H9 (cell line): ENCODE measurements around the gene RHOA. TPM values are rescaled to one million over a fixed set of nuclear protein-coding genes. Genes with fewer than 3 reads are reported as not detected.

Source experiments
- DNase-seq: peaks from one replicate; pipeline ENCODE4 v3.0.0-alpha.2; 2017
- H2AFZ ChIP-seq: one replicate; pipeline ENCODE4 v1.6.1; 2013; ENCODE audit warnings: mild to moderate bottlenecking, low read length, control low read depth, moderate library complexity
- H2AK5ac ChIP-seq: 2 replicates; pipeline ENCODE4 v1.6.1; 2013; ENCODE audit warnings: low read length, control low read depth, mixed read lengths; ENCODE audit not compliant: insufficient read length
- H2BK120ac ChIP-seq: one replicate; pipeline ENCODE4 v1.6.1; 2013; ENCODE audit warnings: low read depth, mild to moderate bottlenecking, low read length, control low read depth, inconsistent platforms; ENCODE audit not compliant: poor library complexity, severe bottlenecking
- H2BK12ac ChIP-seq: 2 replicates; pipeline ENCODE4 v1.6.1; 2013; ENCODE audit warnings: low read length, control low read depth, mixed read lengths, low read depth; ENCODE audit not compliant: insufficient read length
- H2BK15ac ChIP-seq: 2 replicates; pipeline ENCODE4 v1.6.1; 2013; ENCODE audit warnings: low read depth, low read length, control low read depth
- H2BK20ac ChIP-seq: one replicate; pipeline ENCODE4 v1.6.1; 2013; ENCODE audit warnings: low read depth, mild to moderate bottlenecking, low read length, control low read depth, inconsistent platforms; ENCODE audit not compliant: poor library complexity, severe bottlenecking
- H2BK5ac ChIP-seq: 2 replicates; pipeline ENCODE4 v1.6.1; 2013; ENCODE audit warnings: low read length, control low read depth, mixed read lengths; ENCODE audit not compliant: insufficient read length
- H3K14ac ChIP-seq: 2 replicates; pipeline ENCODE4 v1.6.1; 2013; ENCODE audit warnings: low read length, control low read depth; ENCODE audit not compliant: insufficient read depth
- H3K18ac ChIP-seq: 2 replicates; pipeline ENCODE4 v1.6.1; 2013; ENCODE audit warnings: low read depth, mild to moderate bottlenecking, mixed read lengths, low read length, control low read depth; ENCODE audit not compliant: insufficient read length
- H3K23ac ChIP-seq: 2 replicates; pipeline ENCODE4 v1.6.1; 2013; ENCODE audit warnings: low read length, control low read depth, mixed read lengths, low read depth; ENCODE audit not compliant: insufficient read length
- H3K23me2 ChIP-seq: 2 replicates; pipeline ENCODE4 v1.6.1; 2013; ENCODE audit warnings: low read depth, mild to moderate bottlenecking, mixed read lengths, low read length, control low read depth; ENCODE audit not compliant: insufficient read length, poor library complexity, severe bottlenecking
- H3K27ac ChIP-seq: 2 replicates; pipeline ENCODE4 v1.5.1; 2013; ENCODE audit warnings: low read length, control low read depth, mixed read lengths, low read depth; ENCODE audit not compliant: insufficient read length
- H3K27me3 ChIP-seq: 2 replicates; pipeline ENCODE4 v1.6.1; 2013; ENCODE audit warnings: low read length, control low read depth, inconsistent platforms; ENCODE audit not compliant: insufficient read depth
- H3K4ac ChIP-seq: 2 replicates; pipeline ENCODE4 v1.6.1; 2013; ENCODE audit warnings: low read depth, mild to moderate bottlenecking, control low read depth, inconsistent platforms, low read length, moderate library complexity
- H3K4me1 ChIP-seq: 2 replicates; pipeline ENCODE4 v1.6.1; 2013; ENCODE audit warnings: low read length, control low read depth, inconsistent platforms; ENCODE audit not compliant: insufficient read depth
- H3K4me2 ChIP-seq: 2 replicates; pipeline ENCODE4 v1.6.1; 2013; ENCODE audit warnings: low read length, control low read depth, mixed read lengths; ENCODE audit not compliant: insufficient read length, insufficient read depth
- H3K56ac ChIP-seq: 2 replicates; pipeline ENCODE4 v1.6.1; 2013; ENCODE audit warnings: low read depth, mild to moderate bottlenecking, mixed read lengths, low read length, control low read depth; ENCODE audit not compliant: insufficient read length
- H3K79me1 ChIP-seq: 2 replicates; pipeline ENCODE4 v1.6.1; 2013; ENCODE audit warnings: low read depth, mild to moderate bottlenecking, moderate library complexity, low read length, control low read depth, inconsistent platforms; ENCODE audit not compliant: insufficient read depth, poor library complexity, severe bottlenecking
- H3K79me2 ChIP-seq: 2 replicates; pipeline ENCODE4 v1.6.1; 2013; ENCODE audit warnings: low read length, control low read depth, inconsistent platforms; ENCODE audit not compliant: insufficient read depth
- H3K9ac ChIP-seq: 2 replicates; pipeline ENCODE4 v1.6.1; 2013; ENCODE audit warnings: low read length, control low read depth, mixed read lengths; ENCODE audit not compliant: insufficient read length; ENCODE audit errors: extremely low read depth
- H3K9me3 ChIP-seq: one replicate; pipeline ENCODE4 v1.6.1; 2013; ENCODE audit warnings: low read depth, low read length, inconsistent platforms; ENCODE audit not compliant: control insufficient read depth
- H3T11ph ChIP-seq: one replicate; pipeline ENCODE4 v1.6.1; 2013; ENCODE audit warnings: mild to moderate bottlenecking, low read length, control low read depth, inconsistent platforms
- H4K20me1 ChIP-seq: one replicate; pipeline ENCODE4 v1.6.1; 2013; ENCODE audit not compliant: control insufficient read depth, insufficient read length, insufficient read depth
- H4K5ac ChIP-seq: 2 replicates; pipeline ENCODE4 v1.6.1; 2013; ENCODE audit warnings: low read depth, mild to moderate bottlenecking, mixed read lengths, low read length, control low read depth; ENCODE audit not compliant: insufficient read length
- H4K8ac ChIP-seq: replicated peaks from 2 replicates; pipeline ENCODE4 v1.6.1; 2013; ENCODE audit warnings: low read length, control low read depth, mixed read lengths, low read depth; ENCODE audit not compliant: insufficient read length
- H4K91ac ChIP-seq: 2 replicates; pipeline ENCODE4 v1.6.1; 2013; ENCODE audit warnings: low read depth, mild to moderate bottlenecking, moderate library complexity, mixed read lengths, low read length, control low read depth; ENCODE audit not compliant: insufficient read length
- H3K27ac Mint-ChIP-seq, 3 experiments: 2 replicates in 2 of 3; 3 replicates in 1 of 3; pipeline ENCODE4 v1.8.0; 2020 to 2021; ENCODE audit warnings: mixed read lengths in 3 of 3, mild to moderate bottlenecking in 1 of 3, moderate library complexity in 1 of 3
- H3K27me3 Mint-ChIP-seq: 2 replicates; pipeline ENCODE4 v1.8.0; 2021; ENCODE audit warnings: low read depth, mild to moderate bottlenecking, moderate library complexity, mixed read lengths
- H3K36me3 Mint-ChIP-seq, 3 experiments: 2 replicates in 2 of 3; 3 replicates in 1 of 3; pipeline ENCODE4 v1.8.0; 2020 to 2021; ENCODE audit warnings: low read depth in 3 of 3, mixed read lengths in 3 of 3; ENCODE audit not compliant: insufficient read depth in 1 of 3
- H3K4me1 Mint-ChIP-seq, 2 experiments: 2 replicates each; pipeline ENCODE4 v1.8.0; 2020; ENCODE audit warnings: mixed read lengths in 2 of 2
- H3K4me3 Mint-ChIP-seq, 2 experiments: 2 replicates in 1 of 2; 3 replicates in 1 of 2; pipeline ENCODE4 v1.8.0; 2020 to 2021; ENCODE audit warnings: mild to moderate bottlenecking in 2 of 2, mixed read lengths in 2 of 2, moderate library complexity in 1 of 2
- H3K9me3 Mint-ChIP-seq, 2 experiments: 2 replicates in 1 of 2; 3 replicates in 1 of 2; pipeline ENCODE4 v1.8.0; 2020; ENCODE audit warnings: mild to moderate bottlenecking in 2 of 2, mixed read lengths in 2 of 2, moderate library complexity in 1 of 2
- WGBS: extraction: QIAGEN DNeasy Blood & Tissue Kit; methylation state at CpG from one replicate; pipeline ENCODE4 v1.1.7; 2013; ENCODE audit warnings: missing lambda C conversion rate, low lambda C conversion rate, mixed read lengths; ENCODE audit not compliant: insufficient read length; ENCODE audit errors: extremely low coverage; 5-methylcytosine and 5-hydroxymethylcytosine counted together
- total RNA-seq: library from RNA; stranded (reverse); gene quantifications from 2 replicates; pipeline ENCODE4 v1.2.1, GENCODE V29; 2021
- TF ChIP-seq, protein P1 (sequence below): fragments of 200-600 bp; sonication (generic); conservative IDR thresholded peaks from 3 replicates; pipeline ENCODE4 v1.8.0; 2021; ENCODE audit warnings: antibody characterized with exemption, mild to moderate bottlenecking

The RHOA gene
- total RNA-seq, 1 experiment from 2014 or later, result 403 TPM

DNA sequence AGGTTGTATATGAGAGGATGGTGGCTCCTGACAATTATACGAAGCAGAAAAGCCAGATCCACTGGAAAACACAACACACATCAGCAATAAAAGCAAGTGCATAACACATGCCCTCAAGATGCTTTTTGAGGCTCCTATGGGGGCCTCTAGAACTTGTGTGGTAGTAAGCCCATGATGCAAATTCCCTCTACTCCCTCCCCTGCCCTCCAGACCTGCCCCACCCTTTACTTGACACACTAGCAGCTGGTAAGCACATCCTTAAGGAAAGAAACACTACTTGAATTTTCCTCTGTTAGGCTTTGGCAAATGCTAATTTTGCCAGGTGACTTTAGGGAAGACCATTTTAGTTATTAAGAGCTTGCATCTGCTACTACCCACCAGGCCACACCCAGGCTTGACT is 101.1 kb downstream of the RHOA start:
- peaks cover 2% of the 10 kb centered on the region for H4K20me1 ChIP-seq

More for the DNA sequence above, 101.1 kb downstream of the RHOA start:
- no peak overlapping the region for H3K27ac ChIP-seq
- no peak overlapping the region for H2BK20ac ChIP-seq
- TF ChIP-seq, protein P1, sequence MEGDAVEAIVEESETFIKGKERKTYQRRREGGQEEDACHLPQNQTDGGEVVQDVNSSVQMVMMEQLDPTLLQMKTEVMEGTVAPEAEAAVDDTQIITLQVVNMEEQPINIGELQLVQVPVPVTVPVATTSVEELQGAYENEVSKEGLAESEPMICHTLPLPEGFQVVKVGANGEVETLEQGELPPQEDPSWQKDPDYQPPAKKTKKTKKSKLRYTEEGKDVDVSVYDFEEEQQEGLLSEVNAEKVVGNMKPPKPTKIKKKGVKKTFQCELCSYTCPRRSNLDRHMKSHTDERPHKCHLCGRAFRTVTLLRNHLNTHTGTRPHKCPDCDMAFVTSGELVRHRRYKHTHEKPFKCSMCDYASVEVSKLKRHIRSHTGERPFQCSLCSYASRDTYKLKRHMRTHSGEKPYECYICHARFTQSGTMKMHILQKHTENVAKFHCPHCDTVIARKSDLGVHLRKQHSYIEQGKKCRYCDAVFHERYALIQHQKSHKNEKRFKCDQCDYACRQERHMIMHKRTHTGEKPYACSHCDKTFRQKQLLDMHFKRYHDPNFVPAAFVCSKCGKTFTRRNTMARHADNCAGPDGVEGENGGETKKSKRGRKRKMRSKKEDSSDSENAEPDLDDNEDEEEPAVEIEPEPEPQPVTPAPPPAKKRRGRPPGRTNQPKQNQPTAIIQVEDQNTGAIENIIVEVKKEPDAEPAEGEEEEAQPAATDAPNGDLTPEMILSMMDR, result no peak
- H3K4me2 ChIP-seq, result no peak overlapping the region
- H2BK120ac ChIP-seq, result no peak overlapping the region
- peak overlapping the region in 1 of 3 experiments; percentile 42; a peak in 1 of 7 replicates for H3K27ac Mint-ChIP-seq
- no peak for DNase-seq
- no peaks in the 10 kb centered on the region for H3K27me3 ChIP-seq
- no peak overlapping the region for H2BK15ac ChIP-seq
- H3K14ac ChIP-seq, result no peak overlapping the region
- H3K79me2 ChIP-seq, result no peaks in the 10 kb centered on the region; the same call in none of the 2 replicates
- no peak overlapping the region for H4K8ac ChIP-seq
- no peak overlapping the region for H2AK5ac ChIP-seq
- no peak overlapping the region for H3K4ac ChIP-seq
- H3K23me2 ChIP-seq, result no peaks in the 10 kb centered on the region
- no peak overlapping the region for H3K56ac ChIP-seq
- H4K91ac ChIP-seq, result no peak overlapping the region
- H2BK12ac ChIP-seq, result no peak overlapping the region
- no peaks in the 10 kb centered on the region for H3K27me3 Mint-ChIP-seq
- no peak overlapping the region for H4K5ac ChIP-seq
- no peak overlapping the region for H2BK5ac ChIP-seq
- no peak overlapping the region for H3K23ac ChIP-seq
- H3K4me1 Mint-ChIP-seq, result peaks cover 0 to 2% of the 10 kb centered on the region in 2 experiments; a peak in 1 of 4 replicates
- H3K79me1 ChIP-seq, result no peaks in the 10 kb centered on the region
- H3K18ac ChIP-seq, result no peak overlapping the region
- no peaks in the 10 kb centered on the region for H3K9me3 ChIP-seq
- peaks cover 2 to 38% (median 25%) of the 10 kb centered on the region in 3 experiments; a peak in 6 of 7 replicates for H3K36me3 Mint-ChIP-seq
- H2AFZ ChIP-seq, result no peak overlapping the region
- no peaks in the 10 kb centered on the region for H3K9me3 Mint-ChIP-seq
- no peaks in the 10 kb centered on the region; the same call in 1 of the 2 replicates for H3K4me1 ChIP-seq
- WGBS, result no CpG with 5 or more reads among the region's 1 CpG
- no peak overlapping the region for H3K4me3 Mint-ChIP-seq
- no peak overlapping the region for H3K9ac ChIP-seq
- H3T11ph ChIP-seq, result no peak overlapping the region

Other genes with a start within 250 kb of the RHOA start
- 26.1 and 27.6 TPM in 2 replicates for gene CCDC71, start 245.6 kb downstream of the RHOA start, total RNA-seq
- gene KLHDC8B, start 240.4 kb downstream of the RHOA start, total RNA-seq, result 13.5 and 14.4 TPM in 2 replicates
- gene C3orf62, start 134.7 kb downstream of the RHOA start, total RNA-seq, result 4.5 and 4.6 TPM in 2 replicates
- 33.5 and 36.1 TPM in 2 replicates for gene USP4, start 71.9 kb downstream of the RHOA start, total RNA-seq
- gene GPX1, start 53.6 kb downstream of the RHOA start, total RNA-seq, result 253 and 265 TPM in 2 replicates
- 11.2 and 12.2 TPM in 2 replicates for gene TCTA, start 447 bp upstream of the RHOA start, total RNA-seq
- gene AMT, start 10.5 kb upstream of the RHOA start, total RNA-seq, result 38.8 and 41.2 TPM in 2 replicates
- gene NICN1, start 17.3 kb upstream of the RHOA start, total RNA-seq, result 7.8 and 10.0 TPM in 2 replicates
- 93.0 and 94.0 TPM in 2 replicates for gene DAG1, start 58.3 kb upstream of the RHOA start, total RNA-seq
- 1.9 and 2.4 TPM in 2 replicates for gene BSN, start 142.5 kb upstream of the RHOA start, total RNA-seq